Activated CD4-positive, alpha-beta T cell treated with anti-CD3 and anti-CD28 coated beads, Interleukin-2, amount 50 U/mL, for 1 hour (primary cell): Measurements from ENCODE around the gene PSMA6.
"Not testable (repeated sequence)": the region's sequence is repeated elsewhere in the genome, so short reads cannot be mapped to it uniquely, and the experiment has no call there.

Source experiments
- DNase-seq: peaks from one replicate; pipeline ENCODE4 v3.0.0-alpha.2; 2020

PSMA6 gene

GRCh38 chr14:35292051-35292769 lies at the start of gene PSMA6:
TSS of gene PSMA6 (plus strand) at chr14:35292382. CDS start at chr14:35292477, 95 bp downstream.
- DNase-seq, result peak; percentile 99

GRCh38 chr14:35242599-35243311 lies 49.4 kb upstream of the PSMA6 start:
- no peak for DNase-seq

- DNase-seq, result no peak
Observed at GRCh38 chr14:35243956-35244355, 48.2 kb upstream of the PSMA6 start.

GRCh38 chr14:35244542-35244941 lies 47.6 kb upstream of the PSMA6 start:
- no peak for DNase-seq

GRCh38 chr14:35245051-35245450 lies 47.1 kb upstream of the PSMA6 start:
- no peak for DNase-seq

GRCh38 chr14:35247777-35248475 lies 44.3 kb upstream of the PSMA6 start:
- DNase-seq, result no peak

GRCh38 chr14:35248476-35248788 lies 43.8 kb upstream of the PSMA6 start:
- no peak for DNase-seq

GRCh38 chr14:35250319-35250718 lies 41.9 kb upstream of the PSMA6 start:
- DNase-seq, result no peak

GRCh38 chr14:35252451-35252868 lies 39.7 kb upstream of the PSMA6 start:
- no peak for DNase-seq

- DNase-seq, result not testable (repeated sequence)
Observed at GRCh38 chr14:35253056-35253455, 39.1 kb upstream of the PSMA6 start.

GRCh38 chr14:35254034-35254622 lies 38.1 kb upstream of the PSMA6 start:
- not testable (repeated sequence) for DNase-seq

GRCh38 chr14:35254736-35255135 lies 37.4 kb upstream of the PSMA6 start:
- DNase-seq, result no peak

GRCh38 chr14:35255711-35256110 lies 36.5 kb upstream of the PSMA6 start:
- DNase-seq, result no peak

- DNase-seq, result no peak
Observed at GRCh38 chr14:35257809-35258208, 34.4 kb upstream of the PSMA6 start.

- no peak for DNase-seq
Observed at GRCh38 chr14:35258420-35258819, 33.8 kb upstream of the PSMA6 start.

GRCh38 chr14:35261774-35262173 lies 30.4 kb upstream of the PSMA6 start:
- no peak for DNase-seq

GRCh38 chr14:35262436-35262835 lies 29.7 kb upstream of the PSMA6 start:
- DNase-seq, result no peak

GRCh38 chr14:35268946-35269345 lies 23.2 kb upstream of the PSMA6 start:
- DNase-seq, result no peak

- DNase-seq, result no peak
Observed at GRCh38 chr14:35274805-35275204, 17.4 kb upstream of the PSMA6 start.

- no peak for DNase-seq
Observed at GRCh38 chr14:35277179-35277578, 15.0 kb upstream of the PSMA6 start.

GRCh38 chr14:35279369-35279768 lies 12.8 kb upstream of the PSMA6 start:
- no peak for DNase-seq

- no peak for DNase-seq
Observed at GRCh38 chr14:35281341-35281740, 10.8 kb upstream of the PSMA6 start.

GRCh38 chr14:35284506-35284905 lies 7.7 kb upstream of the PSMA6 start:
- DNase-seq, result no peak
